ENCODE measurements around the gene SRSF2.
"Not testable (repeated sequence)": the region's sequence is repeated elsewhere in the genome, so short reads cannot be mapped to it uniquely, and the experiment has no call there.

The SRSF2 gene

GRCh38 chr17:76737082-76737675 lies at the start of gene SRSF2:
Gene SRSF2, minus strand, starts transcription at chr17:76737331. Its CDS starts 171 bp downstream, at chr17:76737160.
- DNase-seq, result peak; percentile 68 to 100 (median 97)

- DNase-seq, result no peak
Observed at GRCh38 chr17:76784926-76785325, 47.8 kb upstream of the SRSF2 start.

GRCh38 chr17:76783146-76783545 lies 46.0 kb upstream of the SRSF2 start:
- DNase-seq, result no peak

GRCh38 chr17:76781056-76781982 lies 44.2 kb upstream of the SRSF2 start:
- DNase-seq, result no peak

- no peak for DNase-seq
Observed at GRCh38 chr17:76775021-76775600, 38.0 kb upstream of the SRSF2 start.

GRCh38 chr17:76772842-76773525 lies 35.9 kb upstream of the SRSF2 start:
- no peak for DNase-seq

- no peak for DNase-seq
Observed at GRCh38 chr17:76758570-76758969, 21.4 kb upstream of the SRSF2 start.

GRCh38 chr17:76757256-76757655 lies 20.1 kb upstream of the SRSF2 start:
- DNase-seq, result no peak

- no peak for DNase-seq
Observed at GRCh38 chr17:76755285-76755684, 18.2 kb upstream of the SRSF2 start.

GRCh38 chr17:76753061-76753961 lies 16.2 kb upstream of the SRSF2 start:
- no peak for DNase-seq

- DNase-seq, result no peak
Observed at GRCh38 chr17:76752006-76752405, 14.9 kb upstream of the SRSF2 start.

- DNase-seq, result no peak
Observed at GRCh38 chr17:76751416-76751993, 14.4 kb upstream of the SRSF2 start.

GRCh38 chr17:76748657-76749056 lies 11.5 kb upstream of the SRSF2 start:
- DNase-seq, result no peak

GRCh38 chr17:76747716-76748363 lies 10.7 kb upstream of the SRSF2 start:
- peak in 2 of 56 donors; percentile 20 for DNase-seq

GRCh38 chr17:76745785-76746184 lies 8.7 kb upstream of the SRSF2 start:
- not testable (repeated sequence) for DNase-seq

GRCh38 chr17:76744747-76745146 lies 7.6 kb upstream of the SRSF2 start:
- no peak for DNase-seq

GRCh38 chr17:76742958-76743357 lies 5.8 kb upstream of the SRSF2 start:
- no peak for DNase-seq

- DNase-seq, result no peak
Observed at GRCh38 chr17:76740329-76741118, 3.4 kb upstream of the SRSF2 start.

GRCh38 chr17:76739568-76740115 lies 2.5 kb upstream of the SRSF2 start:
- not testable (repeated sequence) for DNase-seq

Data from amygdala (tissue), 56 donors.